Measurements from ENCODE around the gene MTX3.

MTX3 gene

DNA sequence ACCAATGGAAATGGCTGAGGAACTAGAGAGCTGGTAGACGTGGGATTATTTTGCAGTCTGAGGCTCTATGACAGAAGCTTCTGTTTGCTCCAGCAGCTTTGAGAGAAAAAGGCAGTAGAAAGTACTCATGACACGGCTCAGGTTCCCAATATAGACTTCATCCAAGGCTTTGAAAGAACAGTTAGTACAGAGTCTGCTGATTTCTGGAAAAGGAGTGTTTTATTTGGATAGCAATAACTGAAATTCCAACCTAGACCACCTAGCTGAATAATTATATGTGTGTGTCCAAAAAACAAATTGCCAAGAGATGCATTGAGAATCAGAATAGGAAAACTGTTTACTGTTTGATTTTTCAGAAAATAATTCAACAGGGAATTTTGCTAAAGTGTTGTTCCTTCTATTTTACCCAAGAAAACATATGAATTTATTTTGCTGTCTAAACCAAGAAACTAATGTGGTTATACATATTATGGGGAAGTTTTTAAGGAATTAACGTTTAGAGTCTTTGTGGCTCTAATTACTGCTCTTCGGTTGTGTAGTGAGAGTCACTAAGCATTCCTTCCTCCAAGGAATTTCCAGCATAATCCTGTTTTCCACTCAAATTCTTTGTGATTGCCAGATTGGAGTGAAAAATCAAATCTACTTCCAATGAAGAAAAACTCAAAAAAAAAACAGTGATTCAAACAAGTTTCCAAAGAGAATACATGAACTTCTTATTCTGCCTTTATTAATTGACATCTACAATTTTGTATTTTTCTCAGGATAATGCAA is 18.1 kb upstream of the MTX3 start:
- DNase-seq (ENCODE audit: low read depth in 1 of 2, low spot score in 1 of 2) = no peak
- TF ChIP-seq JUND (IDR thresholded peaks at IDR 0.05; ENCODE audit: low read depth) = no peak
- in situ Hi-C loops (cut with HindIII; ENCODE audit: low pct_unique_long_range_greater_than_20kb, low sequenced_read_pairs) = no loop called here

DNA sequence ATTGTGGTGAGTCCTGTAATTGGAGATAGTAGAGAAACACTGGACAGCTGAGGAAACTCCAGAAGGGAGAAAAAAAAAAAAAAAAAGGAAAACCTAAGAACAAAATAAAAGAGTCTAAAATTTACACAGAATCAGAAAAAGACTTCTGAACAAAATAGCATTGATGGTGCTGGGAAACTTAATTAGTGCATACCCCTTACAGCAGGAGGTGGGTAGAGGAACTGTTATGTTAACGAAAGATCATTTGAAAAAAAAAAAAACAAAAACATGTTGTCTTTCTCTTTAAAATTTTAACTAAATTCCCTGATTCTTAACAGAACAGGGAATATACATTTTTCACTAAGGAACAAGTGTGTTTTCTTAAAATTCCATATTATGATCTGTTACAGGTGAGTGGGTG is 11.6 kb upstream of the MTX3 start:
- in situ Hi-C loops (cut with HindIII; ENCODE audit: low pct_unique_long_range_greater_than_20kb, low sequenced_read_pairs) = no loop called here
- no peak for DNase-seq (ENCODE audit: low read depth in 1 of 2, low spot score in 1 of 2)
- TF ChIP-seq JUND (IDR thresholded peaks at IDR 0.05; ENCODE audit: low read depth) = no peak

DNA sequence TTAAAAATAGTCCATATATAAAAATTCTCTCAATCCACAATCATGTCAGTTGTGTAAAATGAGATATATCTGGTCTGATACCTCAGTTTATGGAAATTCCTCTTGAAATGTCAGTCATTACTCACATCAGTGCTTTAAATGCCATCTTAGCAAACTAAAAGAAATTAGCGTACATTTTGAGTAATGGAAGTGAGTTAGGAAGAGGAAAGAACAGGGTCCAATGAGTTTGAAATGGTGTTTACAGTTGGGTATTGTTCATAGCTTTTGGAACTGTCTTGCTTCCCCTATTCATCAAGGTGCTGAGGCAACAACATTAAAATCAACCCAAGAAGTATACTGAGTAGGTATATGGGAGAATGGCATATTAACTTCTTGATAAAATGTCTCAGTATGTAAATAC is 8.7 kb upstream of the MTX3 start:
- no peak for TF ChIP-seq JUND (IDR thresholded peaks at IDR 0.05; ENCODE audit: low read depth)
- in situ Hi-C loops (cut with HindIII; ENCODE audit: low pct_unique_long_range_greater_than_20kb, low sequenced_read_pairs) = no loop called here
- no peak for DNase-seq (ENCODE audit: low read depth in 1 of 2, low spot score in 1 of 2)

DNA sequence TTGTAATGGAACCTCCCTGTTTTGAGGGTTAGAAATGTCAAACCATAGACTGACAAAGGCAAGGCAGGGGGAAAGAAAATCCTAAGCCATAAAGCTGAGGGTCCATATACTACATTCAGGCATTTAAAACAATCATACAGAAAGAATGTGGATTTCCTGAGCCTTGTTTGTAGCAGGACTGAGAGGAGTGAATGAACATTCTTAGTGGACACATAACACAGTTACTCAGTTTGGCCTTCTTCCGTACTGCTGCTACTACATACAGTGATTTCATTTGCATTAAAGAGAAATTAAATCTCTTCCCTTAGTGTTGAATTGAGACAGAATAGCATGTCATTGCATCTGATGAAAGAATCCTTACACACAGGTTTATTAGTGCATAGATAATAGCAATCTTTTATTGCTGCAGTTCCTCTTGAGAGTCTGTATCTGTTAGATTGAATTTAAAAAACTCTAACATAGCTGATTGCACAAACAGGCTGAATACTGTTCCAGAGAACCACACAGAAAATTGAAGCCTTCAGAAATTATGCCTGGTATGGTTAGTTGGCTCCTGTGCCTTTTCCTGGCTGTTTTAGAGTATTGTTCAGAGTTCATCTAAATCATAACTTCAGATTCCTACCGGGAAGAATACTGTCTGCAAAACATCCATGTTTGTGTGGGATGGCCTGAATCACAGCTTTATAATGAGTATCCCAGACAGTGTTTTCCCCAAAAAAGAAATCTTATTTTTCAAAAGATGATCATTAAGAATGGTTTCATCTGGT is 2.0 kb upstream of the MTX3 start:
- in situ Hi-C loops (cut with HindIII; ENCODE audit: low pct_unique_long_range_greater_than_20kb, low sequenced_read_pairs) = no loop called here
- TF ChIP-seq JUND (IDR thresholded peaks at IDR 0.05; ENCODE audit: low read depth) = no peak
- no peak for DNase-seq (ENCODE audit: low read depth in 1 of 2, low spot score in 1 of 2)

DNA sequence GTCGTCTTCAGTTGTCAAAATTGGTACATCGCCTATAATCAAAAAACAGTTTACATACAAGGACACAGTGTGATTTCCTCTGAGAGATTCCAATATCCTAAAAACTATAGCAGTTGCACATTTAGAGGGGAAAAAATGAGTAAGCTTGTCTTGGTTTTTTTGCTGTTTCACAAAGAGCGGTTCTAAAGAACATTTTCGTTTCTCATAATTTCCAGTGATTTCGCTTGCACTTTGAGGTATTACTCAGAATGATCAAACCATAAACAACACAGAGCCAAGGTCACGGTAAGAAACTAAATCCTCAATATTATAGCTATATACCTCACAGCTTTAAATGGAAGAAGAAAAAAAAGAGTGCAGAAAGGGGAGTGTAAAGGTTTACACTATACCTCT is 861 bp downstream of the MTX3 start:
- TF ChIP-seq JUND (IDR thresholded peaks at IDR 0.05; ENCODE audit: low read depth) = no peak
- no peak for DNase-seq (ENCODE audit: low read depth in 1 of 2, low spot score in 1 of 2)
- in situ Hi-C loops (cut with HindIII; ENCODE audit: low pct_unique_long_range_greater_than_20kb, low sequenced_read_pairs) = no loop called here

DNA sequence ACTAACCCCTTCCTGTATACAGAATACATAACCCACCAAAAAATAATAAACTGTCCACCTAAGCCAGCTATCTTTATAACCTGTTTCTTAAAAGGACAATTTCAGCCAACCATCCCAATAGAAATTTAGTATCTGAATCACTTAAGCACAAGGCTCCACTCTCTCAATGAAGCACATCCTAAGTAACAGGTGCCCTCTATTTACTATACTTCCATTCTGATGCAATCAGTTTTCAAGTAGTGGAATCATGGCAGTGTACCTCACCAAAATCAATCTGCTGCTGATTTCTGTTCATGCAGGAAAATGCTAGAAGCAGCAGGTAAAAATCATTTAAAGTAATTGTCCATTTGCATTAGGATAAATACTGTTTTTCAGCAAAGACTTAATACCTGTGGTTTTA is 4.8 kb downstream of the MTX3 start:
- DNase-seq (ENCODE audit: low read depth in 1 of 2, low spot score in 1 of 2) = no peak

DNA sequence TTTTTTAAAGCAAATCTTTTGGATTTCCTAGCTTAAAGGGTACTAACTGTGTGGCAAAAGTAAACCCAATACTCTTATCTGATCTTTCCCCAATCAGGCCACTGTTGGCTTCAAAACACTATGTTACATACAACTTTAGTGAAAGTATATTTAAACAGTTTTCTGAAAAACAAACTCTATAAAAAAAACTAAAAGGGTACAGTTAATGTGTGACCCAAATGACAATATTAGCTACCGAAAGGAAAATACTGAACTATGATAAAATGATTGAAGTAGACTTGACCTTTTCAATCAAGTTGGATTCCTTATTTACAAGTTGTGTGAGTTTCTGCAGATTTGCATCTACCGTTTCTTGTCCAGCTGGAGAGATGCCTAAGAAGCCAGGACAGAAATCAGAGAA is 5.8 kb downstream of the MTX3 start:
- TF ChIP-seq JUND (IDR thresholded peaks at IDR 0.05; ENCODE audit: low read depth) = no peak
- no peak for DNase-seq (ENCODE audit: low read depth in 1 of 2, low spot score in 1 of 2)
- in situ Hi-C loops (cut with HindIII; ENCODE audit: low pct_unique_long_range_greater_than_20kb, low sequenced_read_pairs) = no loop called here

More for the DNA sequence above, 4.8 kb downstream of the MTX3 start:
- in situ Hi-C loops (cut with HindIII; ENCODE audit: low pct_unique_long_range_greater_than_20kb, low sequenced_read_pairs) = no loop called here
- no peak for TF ChIP-seq JUND (IDR thresholded peaks at IDR 0.05; ENCODE audit: low read depth)

DNA sequence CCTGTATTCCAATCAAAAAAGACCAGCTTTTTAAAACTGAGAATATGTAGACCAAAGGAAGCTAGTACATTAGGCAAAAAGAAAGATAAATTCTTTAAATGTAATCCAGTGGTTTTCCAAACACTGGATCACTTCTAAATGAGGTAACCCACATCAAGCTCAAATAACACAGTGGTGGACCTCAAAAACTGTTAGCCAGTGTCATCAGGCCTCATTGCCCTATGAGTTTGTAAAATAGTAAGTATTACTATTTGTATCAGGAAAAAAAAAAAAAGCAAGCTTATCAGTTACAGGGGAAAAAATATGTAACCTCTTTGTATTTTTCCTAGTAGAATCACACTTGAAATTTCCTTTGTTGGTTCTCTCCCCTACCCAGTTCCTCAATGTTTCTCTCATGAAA is 6.7 kb downstream of the MTX3 start:
- in situ Hi-C loops (cut with HindIII; ENCODE audit: low pct_unique_long_range_greater_than_20kb, low sequenced_read_pairs) = no loop called here
- TF ChIP-seq JUND (IDR thresholded peaks at IDR 0.05; ENCODE audit: low read depth) = no peak
- no peak for DNase-seq (ENCODE audit: low read depth in 1 of 2, low spot score in 1 of 2)

DNA sequence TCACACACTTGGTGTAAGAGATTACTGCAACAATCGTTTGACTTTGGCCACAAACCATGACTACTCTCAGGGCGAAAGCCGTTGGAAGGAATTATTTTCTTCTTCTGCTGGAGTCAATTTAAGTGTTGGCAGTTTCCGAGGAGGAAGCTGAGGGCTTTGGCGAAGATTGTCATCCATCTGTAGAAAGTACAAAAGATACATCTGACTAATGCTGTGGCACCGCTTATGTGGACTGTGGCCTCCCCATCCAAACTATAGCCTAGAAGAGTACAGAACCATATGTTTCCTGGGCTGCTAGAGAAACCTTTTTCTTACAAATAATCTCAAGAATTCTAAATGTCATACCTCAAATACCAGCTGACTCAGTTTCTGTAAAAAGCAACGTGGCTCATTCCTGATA is 7.4 kb downstream of the MTX3 start:
- no peak for TF ChIP-seq JUND (IDR thresholded peaks at IDR 0.05; ENCODE audit: low read depth)
- in situ Hi-C loops (cut with HindIII; ENCODE audit: low pct_unique_long_range_greater_than_20kb, low sequenced_read_pairs) = no loop called here
- DNase-seq (ENCODE audit: low read depth in 1 of 2, low spot score in 1 of 2) = no peak

DNA sequence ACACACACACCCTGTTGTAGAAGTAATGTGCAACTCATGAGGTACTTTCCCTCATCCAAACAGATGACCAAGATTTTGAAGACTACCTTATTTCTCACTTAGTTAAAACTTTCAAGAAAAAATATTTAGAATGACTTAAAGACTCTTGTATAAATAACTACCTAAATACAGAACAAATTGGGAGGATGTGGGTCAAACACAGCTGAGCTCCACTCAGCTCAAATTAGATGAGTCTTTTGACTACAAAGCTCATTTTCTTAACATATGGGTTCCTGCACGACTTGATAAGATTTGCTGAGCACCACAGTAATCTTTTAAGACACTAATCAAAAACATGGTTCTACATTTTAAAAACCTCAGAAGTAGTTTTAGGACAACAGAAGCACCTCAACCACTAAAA is 8.9 kb downstream of the MTX3 start:
- no peak for DNase-seq (ENCODE audit: low read depth in 1 of 2, low spot score in 1 of 2)
- no peak for TF ChIP-seq JUND (IDR thresholded peaks at IDR 0.05; ENCODE audit: low read depth)
- in situ Hi-C loops (cut with HindIII; ENCODE audit: low pct_unique_long_range_greater_than_20kb, low sequenced_read_pairs) = no loop called here

DNA sequence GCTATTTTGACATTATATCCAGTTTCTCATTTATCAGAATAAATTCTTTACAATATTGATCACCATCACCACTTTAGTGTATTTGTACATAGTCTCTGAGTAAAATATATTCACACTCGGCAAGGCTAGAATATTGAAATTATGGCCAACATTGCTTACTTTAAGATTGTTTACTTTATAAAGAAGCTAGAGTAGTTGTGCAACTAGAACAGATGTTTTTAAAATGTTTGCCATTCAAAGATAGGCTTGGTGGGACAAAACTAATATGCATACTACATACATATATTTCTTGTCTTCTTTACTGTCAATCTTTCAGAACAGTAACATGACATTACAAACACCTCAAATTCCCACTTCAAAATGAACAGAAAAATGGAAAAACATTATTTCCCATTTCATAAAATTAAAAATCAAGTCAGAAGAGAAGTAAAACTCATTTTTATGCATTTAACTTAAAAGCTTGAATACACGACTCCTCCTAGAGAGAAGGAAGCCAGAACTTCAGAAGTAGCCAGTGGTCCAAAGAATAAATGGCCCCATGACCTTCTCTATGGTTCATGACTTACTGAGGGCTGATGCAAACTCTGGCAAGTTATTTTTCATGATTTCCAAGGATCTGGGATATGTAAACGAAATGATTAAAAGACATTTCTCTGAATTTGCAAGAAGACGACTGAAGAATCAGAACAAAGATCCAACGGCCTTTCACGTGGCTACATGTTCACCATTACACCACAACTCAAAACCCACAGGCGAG is 14.1 kb downstream of the MTX3 start:
- no peak for TF ChIP-seq JUND (IDR thresholded peaks at IDR 0.05; ENCODE audit: low read depth)
- in situ Hi-C loops (cut with HindIII; ENCODE audit: low pct_unique_long_range_greater_than_20kb, low sequenced_read_pairs) = no loop called here
- DNase-seq (ENCODE audit: low read depth in 1 of 2, low spot score in 1 of 2) = no peak

DNA sequence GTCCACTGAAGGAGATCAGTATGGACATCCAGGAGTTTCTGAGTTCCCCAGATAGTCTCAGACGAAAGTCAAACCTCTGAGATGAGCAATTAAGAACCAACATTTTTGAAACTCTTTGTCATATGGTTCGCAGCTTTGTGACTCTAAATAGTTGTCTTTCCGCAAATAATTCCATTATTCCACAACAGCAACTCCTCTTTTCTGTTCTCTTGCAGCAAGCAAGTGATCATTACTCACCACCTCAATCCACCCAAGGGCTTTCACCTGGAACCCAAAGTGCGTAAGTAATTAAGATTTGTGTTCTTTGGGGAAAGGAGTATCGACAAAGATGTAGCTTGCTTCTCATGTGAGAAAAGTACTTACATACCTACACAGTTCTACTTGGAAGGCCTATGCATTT is 15.6 kb downstream of the MTX3 start:
- in situ Hi-C loops (cut with HindIII; ENCODE audit: low pct_unique_long_range_greater_than_20kb, low sequenced_read_pairs) = no loop called here
- no peak for DNase-seq (ENCODE audit: low read depth in 1 of 2, low spot score in 1 of 2)
- no peak for TF ChIP-seq JUND (IDR thresholded peaks at IDR 0.05; ENCODE audit: low read depth)

DNA sequence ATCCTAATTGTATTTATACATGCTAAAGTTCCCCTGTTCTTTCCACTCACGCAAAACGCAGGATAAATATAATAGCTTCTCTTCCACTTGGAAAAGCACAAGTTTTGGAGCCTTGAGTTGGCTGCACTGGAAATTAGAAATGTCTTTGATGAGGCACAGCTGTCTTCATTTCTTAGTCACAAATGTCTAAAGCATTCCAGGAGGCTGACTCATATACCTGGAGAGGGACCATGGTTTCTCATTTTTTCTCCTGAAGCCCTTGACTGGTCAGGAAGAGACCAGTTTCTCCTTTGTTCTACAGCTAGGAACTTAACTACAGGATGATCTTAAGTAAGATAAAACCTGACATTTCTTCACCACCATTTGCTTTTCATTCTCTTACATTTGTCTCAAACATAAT is 16.2 kb downstream of the MTX3 start:
- DNase-seq (ENCODE audit: low read depth in 1 of 2, low spot score in 1 of 2) = no peak
- in situ Hi-C loops (cut with HindIII; ENCODE audit: low pct_unique_long_range_greater_than_20kb, low sequenced_read_pairs) = no loop called here
- no peak for TF ChIP-seq JUND (IDR thresholded peaks at IDR 0.05; ENCODE audit: low read depth)
